Fibroblast of villous mesenchyme (primary cell): Measurements from ENCODE around the gene EHD1. TPM values are rescaled to one million over a fixed set of nuclear protein-coding genes. Genes with fewer than 3 reads are reported as not detected.
A peak's percentile ranks its signal among the peaks of the same experiment; 100 is the strongest.

ENCODE experiments used
- DNase-seq: peaks from one replicate; pipeline ENCODE4 v3.0.0-alpha.2; 2010; ENCODE audit warnings: low read depth
- H3K4me3 ChIP-seq: 2 replicates; pipeline ENCODE4 v1.5.1; 2011; ENCODE audit warnings: low read depth, mild to moderate bottlenecking, low read length
- CTCF ChIP-seq: IDR thresholded peaks from 2 replicates; pipeline ENCODE4 v1.5.1; 2012; ENCODE audit warnings: low read depth, mild to moderate bottlenecking, low read length; ENCODE audit not compliant: insufficient read depth
- total RNA-seq: library from RNA; depleted of rRNA; stranded (reverse); fragments of >200 nt; gene quantifications from 2 replicates; pipeline ENCODE4 v1.2.3, GENCODE V29; 2012

Gene EHD1
- total RNA-seq, 1 donor = 93.7 TPM

- no peak overlapping the region for H3K4me3 ChIP-seq
- no peak for DNase-seq
- no peak for TF ChIP-seq CTCF
Observed at GRCh38 chr11:64880240-64881001, 2.0 kb upstream of the EHD1 start.

DNA sequence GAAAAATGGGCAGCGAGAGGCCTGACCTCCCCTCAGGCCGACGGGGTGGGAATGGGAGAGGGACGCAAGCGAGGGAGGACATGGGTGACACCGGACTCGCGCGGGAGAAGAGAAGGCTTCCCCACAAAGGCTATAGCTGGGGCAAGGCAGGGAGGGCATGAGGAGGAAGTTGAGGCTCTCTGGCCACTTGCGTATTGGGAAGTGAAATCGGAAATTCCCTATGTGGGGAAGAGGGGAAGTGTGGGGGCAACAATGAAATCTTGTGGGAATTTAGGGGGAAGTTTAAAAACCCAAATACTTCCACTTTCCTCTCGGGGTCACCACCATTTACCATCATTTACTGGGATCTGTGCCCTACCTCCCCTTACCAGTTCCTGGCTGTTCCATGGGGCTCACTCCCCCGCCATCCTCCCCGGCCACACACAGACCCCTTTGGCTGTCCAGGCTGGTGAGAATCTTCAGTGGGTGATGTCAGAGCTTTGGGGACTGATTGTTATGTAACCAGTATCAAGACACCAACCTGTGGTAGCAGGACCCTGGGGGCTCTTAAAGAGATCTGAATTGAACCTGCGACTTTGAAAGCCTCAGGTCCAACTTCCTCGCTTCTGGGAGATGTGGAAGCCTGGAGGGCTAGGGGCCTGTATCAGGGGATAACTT is 951 bp upstream of the EHD1 start:
- no peak for TF ChIP-seq CTCF
- peak overlapping the region; percentile 69 for H3K4me3 ChIP-seq
- no peak for DNase-seq

DNA sequence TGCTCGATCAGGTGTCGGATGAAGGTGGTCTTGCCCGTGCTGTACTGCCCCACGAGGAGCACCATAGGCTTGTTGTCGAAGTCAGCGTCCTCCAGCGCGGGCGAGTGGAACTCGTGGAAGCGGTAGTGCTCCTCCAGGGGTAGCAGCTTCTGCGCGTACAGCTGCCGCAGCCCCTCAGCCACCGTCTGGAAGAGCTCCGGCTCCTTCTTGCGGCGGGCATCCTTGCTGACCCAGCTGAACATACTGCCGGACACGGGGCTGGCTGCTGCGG is 263 bp downstream of the EHD1 start:
- TF ChIP-seq CTCF = no peak
- DNase-seq = no peak
- H3K4me3 ChIP-seq = peak overlapping the region; percentile 97

DNA sequence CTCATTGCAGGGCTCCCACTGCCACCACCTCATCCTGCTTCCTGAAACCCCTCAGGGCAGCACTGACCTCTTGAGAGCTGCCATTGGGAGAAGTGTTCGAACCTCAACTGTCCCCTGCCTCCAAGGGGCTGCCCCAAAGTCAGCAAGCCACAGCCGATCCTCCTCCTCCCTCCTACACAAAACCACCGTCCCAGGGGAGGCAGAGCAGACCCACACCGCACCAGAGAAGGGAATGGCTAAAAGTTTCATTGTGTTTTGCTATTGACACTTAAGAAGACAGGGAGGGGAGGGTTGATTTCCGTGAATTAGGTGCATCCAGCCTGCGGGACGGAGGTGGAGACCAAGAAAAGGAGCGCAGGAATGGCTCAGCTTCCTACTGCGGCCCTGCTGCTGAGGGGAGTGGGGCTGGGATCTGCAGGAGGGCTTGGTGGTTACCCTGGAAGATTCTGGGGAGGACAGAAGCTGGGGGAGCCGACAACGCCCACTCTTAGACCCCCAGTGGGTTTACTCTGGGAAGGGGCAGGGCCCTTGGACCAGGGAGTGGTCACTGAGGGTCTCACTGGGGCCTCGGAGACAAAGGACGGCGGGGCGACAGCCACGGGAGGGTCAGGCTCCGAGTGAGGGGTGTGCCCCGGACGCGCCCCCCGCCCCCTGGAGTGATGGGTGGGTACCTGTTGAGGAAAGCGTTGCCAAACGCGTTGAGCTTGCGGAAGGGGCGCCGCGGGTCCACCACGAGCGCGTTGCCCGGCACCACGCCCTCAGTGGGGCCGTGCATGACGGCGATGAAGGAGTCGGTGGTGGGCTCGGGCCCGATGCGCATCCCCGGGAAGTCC is 815 bp downstream of the EHD1 start:
- no peak for DNase-seq
- no peak for TF ChIP-seq CTCF
- peak overlapping the region; percentile 97 for H3K4me3 ChIP-seq

GRCh38 chr11:64876835-64877341 is 1.5 kb downstream of the EHD1 start:
- no peak for TF ChIP-seq CTCF
- no peak for DNase-seq

GRCh38 chr11:64876229-64876750 is 2.1 kb downstream of the EHD1 start:
- no peak for DNase-seq
- H3K4me3 ChIP-seq = peak overlapping the region; percentile 97
- no peak for TF ChIP-seq CTCF

More at GRCh38 chr11:64876835-64877341, 1.5 kb downstream of the EHD1 start:
- peak overlapping the region; percentile 97 for H3K4me3 ChIP-seq
